Dermis lymphatic vessel endothelial cell (primary cell): Measurements from ENCODE around the gene PNPO. TPM values are rescaled to one million over a fixed set of nuclear protein-coding genes. Genes with fewer than 3 reads are reported as not detected.

Source experiments
- total RNA-seq: library from RNA; depleted of rRNA; stranded (reverse); fragments of >200 nt; gene quantifications from 2 replicates; pipeline ENCODE4 v1.2.1, GENCODE V29; 2014

PNPO gene
- 19.4 and 21.3 TPM in 2 replicates for total RNA-seq

GRCh38 chr17:47941246-47942095, at the start of gene PNPO:
TSS of gene PNPO (plus strand) at chr17:47941571. CDS start at chr17:47941676, 105 bp downstream.

DNA sequence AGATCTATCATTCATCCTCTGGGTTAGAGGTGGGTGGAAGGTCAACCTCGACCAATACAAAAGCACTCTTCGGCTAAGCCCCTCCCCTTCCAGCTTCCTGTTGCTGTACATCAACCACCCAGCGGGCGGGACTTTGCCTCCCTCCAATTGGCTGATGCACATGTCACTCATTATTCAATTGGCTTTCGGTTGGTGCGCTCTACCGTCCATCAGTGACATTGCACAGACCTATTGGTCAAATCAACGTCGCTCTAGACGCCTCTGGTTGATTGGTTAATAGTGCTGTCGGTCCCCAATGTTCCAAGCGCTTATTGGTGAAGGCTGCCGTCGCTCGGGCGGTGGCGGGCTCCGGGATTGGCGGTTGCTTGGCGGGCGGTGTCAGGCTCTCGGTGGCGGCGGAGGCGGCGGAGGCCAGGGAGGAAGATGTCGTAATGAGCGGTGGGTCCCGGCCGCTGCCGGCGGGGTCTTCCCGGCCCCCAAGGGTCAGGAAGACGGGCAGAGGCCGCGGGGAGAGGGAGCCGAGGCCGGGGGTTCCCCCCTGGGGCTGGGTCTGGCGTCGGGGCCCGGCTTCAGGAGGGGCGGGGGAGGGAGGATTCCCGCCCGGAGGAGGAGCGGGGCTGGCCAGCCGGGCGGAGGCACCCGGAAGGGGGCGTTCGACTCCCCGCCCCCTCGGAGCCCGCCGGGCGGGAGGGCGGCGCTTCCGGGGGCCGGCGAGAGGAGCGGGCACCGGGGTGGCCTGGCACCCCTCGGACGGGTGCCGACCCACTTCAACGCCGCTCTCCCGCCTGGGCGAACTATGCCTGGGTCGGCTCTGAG, 45.3 kb upstream of the PNPO start, which contains the start of gene SP2:
Gene SP2, plus strand, starts transcription at position 381 of the 816 bp plus-strand sequence. Its CDS starts 51 bp downstream, at position 432.

DNA sequence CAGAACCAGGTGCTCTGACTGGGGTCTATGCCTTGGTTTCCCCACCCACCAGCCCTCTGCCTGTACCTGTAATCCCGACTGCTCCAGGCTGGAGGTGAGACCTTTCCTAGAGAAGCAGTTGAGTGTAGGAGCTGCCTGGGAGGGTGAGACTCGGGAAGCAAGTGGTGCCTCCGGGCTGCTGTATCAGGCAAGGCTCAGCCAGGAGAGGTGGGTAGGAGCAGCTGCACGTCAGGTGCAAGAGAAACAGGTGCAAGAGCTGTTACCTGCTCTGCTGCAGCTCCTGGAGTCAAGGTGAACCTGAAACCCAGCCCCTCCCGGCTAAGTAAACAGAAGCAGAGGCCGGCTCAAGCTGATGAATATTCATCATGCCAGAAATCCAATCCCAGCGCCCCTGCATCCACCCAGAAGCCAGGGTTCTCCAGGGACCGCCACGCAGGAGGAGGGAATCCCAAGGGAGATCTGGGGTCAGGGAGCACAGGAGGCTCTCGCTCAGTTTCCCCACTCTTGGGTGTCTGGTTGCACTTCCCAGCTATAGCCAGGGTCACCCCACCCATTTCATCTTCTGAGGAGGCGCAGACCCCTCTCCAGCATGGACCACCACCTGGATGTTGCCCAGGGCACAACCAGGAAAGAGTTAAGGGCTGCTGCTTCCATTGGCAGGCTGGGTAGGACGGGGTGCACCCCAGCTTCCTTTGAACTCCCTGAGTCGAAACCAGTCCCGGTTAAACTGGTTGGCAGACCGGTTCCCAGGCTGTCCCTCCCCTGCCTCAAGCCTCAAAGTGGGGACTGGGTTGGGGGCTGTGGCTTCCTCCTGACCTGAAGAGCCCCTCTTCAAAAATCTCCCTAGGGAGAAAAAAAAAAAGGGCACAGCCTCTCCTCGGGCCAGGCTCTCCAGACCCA, 16.5 kb downstream of the PNPO start, which contains the start of gene PRR15L:
Gene PRR15L, minus strand, starts transcription at position 293 of the 900 bp plus-strand sequence. CDS start 4,649 bp downstream, outside the sequence.

DNA sequence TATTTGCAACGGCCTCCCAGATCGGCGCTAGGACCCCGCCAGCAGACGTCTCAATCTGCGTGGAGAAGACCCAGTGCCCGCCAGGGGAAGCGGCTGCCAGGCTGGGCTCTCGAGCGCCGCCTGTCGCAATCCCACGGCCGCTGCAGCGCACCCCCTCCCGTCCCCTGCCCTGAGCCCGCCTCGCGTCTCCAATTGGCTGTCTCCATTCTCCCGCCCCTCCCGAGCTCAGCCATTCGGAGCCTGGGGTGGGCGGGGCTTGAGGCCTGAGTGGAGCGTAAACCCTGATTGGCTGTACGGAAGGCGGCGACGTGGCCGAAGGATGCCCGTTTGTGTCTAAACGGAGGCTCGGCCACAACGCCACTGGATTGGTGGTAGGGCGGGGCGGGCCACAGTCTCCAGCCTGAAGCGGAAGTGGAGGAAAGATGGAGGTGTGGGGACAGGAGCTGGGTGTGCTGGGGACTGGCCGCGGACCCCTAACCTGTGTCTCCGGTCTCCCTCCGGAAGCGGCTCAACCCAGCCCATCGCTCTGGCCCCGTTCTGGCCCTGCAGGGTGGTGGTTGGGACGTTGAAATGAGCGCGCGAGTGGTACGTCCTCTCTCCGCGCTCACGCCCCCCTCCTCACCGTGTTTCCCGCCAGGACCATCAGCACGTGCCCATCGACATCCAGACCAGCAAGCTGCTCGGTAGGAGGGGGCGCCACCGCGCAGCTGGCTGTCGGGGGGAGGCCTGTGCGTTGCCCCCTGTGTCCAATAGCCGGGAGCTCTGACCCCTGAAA, 29.5 kb downstream of the PNPO start, which contains the start of gene CDK5RAP3:
Gene CDK5RAP3, plus strand, starts transcription at position 389 of the 775 bp plus-strand sequence. Its CDS starts 34 bp downstream, at position 423.

Other genes with a start within 250 kb of the PNPO start
- 5.3 and 10.7 TPM in 2 replicates for gene TBKBP1, start 247.4 kb upstream of the PNPO start, total RNA-seq
- gene TBX21, start 208.3 kb upstream of the PNPO start, total RNA-seq = under 0.01 and 0.09 TPM in 2 replicates
- gene OSBPL7, start 119.8 kb upstream of the PNPO start, total RNA-seq = 5.0 TPM in 2 replicates
- 18.5 and 19.0 TPM in 2 replicates for gene MRPL10, start 110.0 kb upstream of the PNPO start, total RNA-seq
- gene LRRC46, start 109.9 kb upstream of the PNPO start, total RNA-seq = not detected in 2 replicates
- gene SCRN2, start 100.3 kb upstream of the PNPO start, total RNA-seq = 28.7 and 34.8 TPM in 2 replicates
- 1.4 and 1.7 TPM in 2 replicates for gene SP6, start 90.4 kb upstream of the PNPO start, total RNA-seq
- gene SP2, start 45.3 kb upstream of the PNPO start, total RNA-seq = 1.4 and 1.8 TPM in 2 replicates
- not detected in 2 replicates for gene PRR15L, start 16.3 kb downstream of the PNPO start, total RNA-seq
- 65.1 and 76.4 TPM in 2 replicates for gene CDK5RAP3, start 29.5 kb downstream of the PNPO start, total RNA-seq
- gene COPZ2, start 96.2 kb downstream of the PNPO start, total RNA-seq = 9.1 and 11.2 TPM in 2 replicates
- 90.9 and 123 TPM in 2 replicates for gene NFE2L1, start 106.8 kb downstream of the PNPO start, total RNA-seq
- 40.3 and 54.9 TPM in 2 replicates for gene CBX1, start 159.9 kb downstream of the PNPO start, total RNA-seq
- 11.0 and 12.1 TPM in 2 replicates for gene SNX11, start 166.2 kb downstream of the PNPO start, total RNA-seq